CD4-positive, alpha-beta T cell treated with Interleukin-4 for 1 hour (primary cell): ENCODE results near the gene TAT.

Experiments used
- DNase-seq, 2 donors: peaks; one replicate each; pipeline ENCODE4 v3.0.0-alpha.2; 2020 to 2022

Gene TAT

GRCh38 chr16:71536752-71537499 lies 40.0 kb downstream of the TAT start:
- DNase-seq: no peak

DNA sequence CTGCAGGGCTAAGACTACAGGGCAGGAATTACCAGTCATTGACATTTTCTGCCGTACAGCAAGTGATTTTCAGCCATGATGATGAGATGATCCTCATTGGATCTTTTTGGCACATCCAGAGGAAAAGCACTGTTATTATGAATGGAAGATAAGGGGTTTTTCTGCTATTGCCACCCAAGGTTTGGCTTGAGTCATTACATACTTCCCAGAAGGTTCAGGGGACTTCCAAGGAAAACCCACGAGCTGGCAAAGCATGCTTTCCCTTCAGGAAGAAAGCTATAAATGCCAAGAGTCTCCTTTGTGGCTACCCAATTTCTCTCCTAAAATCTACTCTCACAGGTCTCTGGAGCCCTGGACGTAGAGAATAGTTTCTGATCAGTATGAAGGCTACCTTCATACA lies 44.5 kb downstream of the TAT start:
- DNase-seq: no peak

GRCh38 chr16:71528863-71529262 lies 48.0 kb downstream of the TAT start:
- no peak for DNase-seq

- no peak for DNase-seq
Observed at GRCh38 chr16:71528257-71528656, 48.6 kb downstream of the TAT start.

DNA sequence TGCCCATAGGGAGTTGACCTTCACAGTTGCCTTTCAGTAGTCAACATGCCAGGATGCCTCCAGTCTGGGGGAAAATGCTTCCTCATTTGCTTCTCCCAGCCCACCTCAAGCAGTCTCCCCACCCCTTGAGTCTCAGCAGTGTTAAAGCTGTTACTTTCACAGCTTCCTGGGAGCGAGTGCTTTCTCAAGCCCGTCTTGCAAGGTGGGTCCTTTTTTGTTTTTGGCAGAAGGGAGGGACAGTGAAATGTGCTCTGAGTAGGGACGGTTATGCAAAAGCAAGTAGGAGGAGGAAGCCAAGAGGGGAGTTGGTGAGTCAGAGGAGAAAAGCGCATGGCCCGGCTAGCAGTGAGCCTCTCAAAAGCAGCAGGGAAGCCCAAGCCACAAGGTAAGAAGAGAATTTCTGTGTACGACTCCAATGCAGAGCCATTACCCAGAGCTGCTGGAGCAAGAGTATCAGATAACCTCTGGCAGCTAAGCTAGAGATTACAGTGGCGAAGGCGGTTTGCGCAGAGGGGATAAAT lies 50.7 kb downstream of the TAT start, which contains the start of gene CHST4:
Gene CHST4 (plus strand): TSS at position 316 of the 521 bp plus-strand sequence. CDS start 10,252 bp downstream, outside the sequence.
- no peak for DNase-seq

GRCh38 chr16:71524566-71525553 lies 52.0 kb downstream of the TAT start:
- no peak for DNase-seq

GRCh38 chr16:71520550-71520949 lies 56.3 kb downstream of the TAT start:
- DNase-seq: no peak
